GM12878 (cell line): ENCODE measurements around the gene KCNN3.

Experiments used
- BRCA1 ChIP-seq: IDR thresholded peaks from 2 replicates; pipeline ENCODE4 v1.6.1; 2011; ENCODE audit warnings: low read depth, low read length, improper control_type of control experiment
- CHD4 ChIP-seq: fragments of 200-600 bp; sonication (generic); IDR thresholded peaks from 2 replicates; pipeline ENCODE4 v1.6.1; 2016; ENCODE audit warnings: mild to moderate bottlenecking
- CTCF ChIP-seq, 3 experiments: IDR thresholded peaks in 2 of 3; conservative IDR thresholded peaks in 1 of 3; 2 replicates each; pipeline ENCODE4 v1.5.1; 2011; ENCODE audit warnings: low read depth in 3 of 3, low read length in 3 of 3, mild to moderate bottlenecking in 3 of 3, control low read depth in 2 of 3, moderate library complexity in 2 of 3, inconsistent platforms in 1 of 3, mixed read lengths in 1 of 3; ENCODE audit not compliant: control insufficient read depth in 2 of 3, insufficient read depth in 1 of 3; ENCODE audit errors: extremely low read depth in 1 of 3
- ELK1 ChIP-seq: IDR thresholded peaks from 2 replicates; pipeline ENCODE4 v1.6.1; 2012; ENCODE audit warnings: low read depth, low read length, improper control_type of control experiment
- EP300 ChIP-seq, 2 experiments: fragments of 150-350 bp in 1 of 2; IDR thresholded peaks; 2 replicates each; pipeline ENCODE4 v1.6.1; 2011 to 2012; ENCODE audit warnings: low read depth in 2 of 2, low read length in 2 of 2, borderline replicate concordance in 1 of 2, improper control_type of control experiment in 1 of 2, inconsistent platforms in 1 of 2; ENCODE audit not compliant: control insufficient read depth in 1 of 2
- NR2C1 ChIP-seq: fragments of 450-650 bp; IDR thresholded peaks from 2 replicates; pipeline ENCODE4 v1.6.1; 2017; ENCODE audit warnings: antibody characterized with exemption, mild to moderate bottlenecking, moderate library complexity
- RCOR1 ChIP-seq: conservative IDR thresholded peaks from 2 replicates; pipeline ENCODE4 v1.6.1; 2012; ENCODE audit warnings: low read depth, low read length, improper control_type of control experiment
- REST ChIP-seq: IDR thresholded peaks from 2 replicates; pipeline ENCODE4 v1.6.1; 2012; ENCODE audit warnings: mild to moderate bottlenecking, low read depth, low read length
- TCF12 ChIP-seq: IDR thresholded peaks from 2 replicates; pipeline ENCODE4 v1.6.1; 2011; ENCODE audit warnings: low read depth, mild to moderate bottlenecking, low read length
- USF2 ChIP-seq: IDR thresholded peaks from 2 replicates; pipeline ENCODE4 v1.6.1; 2011; ENCODE audit warnings: low read depth, low read length, improper control_type of control experiment, borderline replicate concordance

GRCh38 chr1:154664331-154665002 is 205.6 kb downstream of the KCNN3 start:
- TF ChIP-seq CHD4 (no peak), ELK1 (no peak), CTCF (IDR thresholded peaks at IDR 0.05 in 2 of 3, conservative IDR thresholded peaks at IDR 0.05 in 1 of 3; ENCODE audit: control insufficient read depth in 2 of 3, extremely low read depth in 1 of 3, insufficient read depth in 1 of 3, low read depth in 3 of 3, low read length in 3 of 3) (no peak), REST (no peak), EP300 (IDR thresholded peaks at IDR 0.05; ENCODE audit: borderline replicate concordance in 1 of 2, control insufficient read depth in 1 of 2, low read depth in 2 of 2, low read length in 2 of 2) (no peak), NR2C1 (no peak), BRCA1 (no peak), USF2 (no peak), TCF12 (no peak), RCOR1 (no peak)
